ENCODE results near the gene MTCL1.

GRCh38 chr18:8803063-8803795 lies 97.9 kb downstream of the MTCL1 start:
- TF ChIP-seq YY1 (IDR thresholded peaks at IDR 0.05; ENCODE audit: low read depth), result no peak
- TF ChIP-seq ZBTB7A (IDR thresholded peaks at IDR 0.05; ENCODE audit: low read depth), result no peak
- no peak for TF ChIP-seq MAX (IDR thresholded peaks at IDR 0.05)
- TF ChIP-seq EP300 (IDR thresholded peaks at IDR 0.05; ENCODE audit: borderline replicate concordance), result no peak
- TF ChIP-seq CEBPB (IDR thresholded peaks at IDR 0.05), result no peak
- TF ChIP-seq FOXM1 (IDR thresholded peaks at IDR 0.05; ENCODE audit: borderline replicate concordance, low read depth), result no peak
- TF ChIP-seq NFIC (IDR thresholded peaks at IDR 0.05), result no peak
- no peak for TF ChIP-seq CREB1 (IDR thresholded peaks at IDR 0.05; ENCODE audit: low read depth)
- no peak for TF ChIP-seq RAD21 (IDR thresholded peaks at IDR 0.05; ENCODE audit: low read depth)
- TF ChIP-seq TEAD4 (IDR thresholded peaks at IDR 0.05), result no peak
- no peak for TF ChIP-seq USF1 (IDR thresholded peaks at IDR 0.05)
- TF ChIP-seq TAF1 (IDR thresholded peaks at IDR 0.05; ENCODE audit: low read depth), result no peak

Data from Ishikawa (cell line).